ENCODE measurements around the gene TMEM97.
"Not testable (repeated sequence)": the region's sequence is repeated elsewhere in the genome, so short reads cannot be mapped to it uniquely, and the experiment has no call there.

Gene TMEM97

GRCh38 chr17:28318759-28319597 lies at the start of gene TMEM97:
TMEM97 (plus strand) TSS chr17:28319200; CDS start chr17:28319240, 40 bp downstream.
- DNase-seq (ENCODE audit: low spot score) = peak; percentile 98
- in situ Hi-C loops (cut with MboI; ENCODE audit: low sequenced_read_pairs, unreplicated experiment) = no loop called here

GRCh38 chr17:28270055-28270454 lies 48.9 kb upstream of the TMEM97 start:
- in situ Hi-C loops (cut with MboI; ENCODE audit: low sequenced_read_pairs, unreplicated experiment) = loop anchor here (25.0 kb wide), 1 partner anchor 483 kb away; no protein-coding TSS in a partner anchor

More at GRCh38 chr17:28318759-28319597, at the start of gene TMEM97:
- TF ChIP-seq CTCF (IDR thresholded peaks at IDR 0.05; ENCODE audit: borderline replicate concordance, control extremely low read depth, extremely low read depth, insufficient read depth, missing control alignments) = no peak

GRCh38 chr17:28270926-28271325 lies 48.1 kb upstream of the TMEM97 start:
- TF ChIP-seq CTCF (IDR thresholded peaks at IDR 0.05; ENCODE audit: borderline replicate concordance, control extremely low read depth, extremely low read depth, insufficient read depth, missing control alignments) = no peak
- in situ Hi-C loops (cut with MboI; ENCODE audit: low sequenced_read_pairs, unreplicated experiment) = loop anchor here (25.0 kb wide), 1 partner anchor 484 kb away; no protein-coding TSS in a partner anchor
- no peak for DNase-seq (ENCODE audit: low spot score)

More at GRCh38 chr17:28270055-28270454, 48.9 kb upstream of the TMEM97 start:
- no peak for DNase-seq (ENCODE audit: low spot score)
- no peak for TF ChIP-seq CTCF (IDR thresholded peaks at IDR 0.05; ENCODE audit: borderline replicate concordance, control extremely low read depth, extremely low read depth, insufficient read depth, missing control alignments)

GRCh38 chr17:28271431-28271830 lies 47.6 kb upstream of the TMEM97 start:
- in situ Hi-C loops (cut with MboI; ENCODE audit: low sequenced_read_pairs, unreplicated experiment) = loop anchor here (25.0 kb wide), 1 partner anchor 484 kb away; no protein-coding TSS in a partner anchor
- no peak for TF ChIP-seq CTCF (IDR thresholded peaks at IDR 0.05; ENCODE audit: borderline replicate concordance, control extremely low read depth, extremely low read depth, insufficient read depth, missing control alignments)

GRCh38 chr17:28272166-28272565 lies 46.8 kb upstream of the TMEM97 start:
- in situ Hi-C loops (cut with MboI; ENCODE audit: low sequenced_read_pairs, unreplicated experiment) = loop anchor here (25.0 kb wide), 1 partner anchor 485 kb away; no protein-coding TSS in a partner anchor
- DNase-seq (ENCODE audit: low spot score) = no peak
- no peak for TF ChIP-seq CTCF (IDR thresholded peaks at IDR 0.05; ENCODE audit: borderline replicate concordance, control extremely low read depth, extremely low read depth, insufficient read depth, missing control alignments)

More at GRCh38 chr17:28271431-28271830, 47.6 kb upstream of the TMEM97 start:
- no peak for DNase-seq (ENCODE audit: low spot score)

- DNase-seq (ENCODE audit: low spot score) = not testable (repeated sequence)
- in situ Hi-C loops (cut with MboI; ENCODE audit: low sequenced_read_pairs, unreplicated experiment) = loop anchor here (25.0 kb wide), 1 partner anchor 486 kb away; no protein-coding TSS in a partner anchor
Observed at GRCh38 chr17:28273341-28273740, 45.7 kb upstream of the TMEM97 start.
